HG03521 (cell line): ENCODE measurements around the gene MYRFL.
A peak's percentile ranks its signal among the peaks of the same experiment; 100 is the strongest.

Experiments
- ATAC-seq: cut with Tn5 transposase; IDR thresholded peaks from one replicate; pipeline ENCODE4 v1.9.1; 2021; ENCODE audit warnings: mild to moderate bottlenecking, moderate library complexity; ENCODE audit not compliant: unreplicated experiment

The MYRFL gene

GRCh38 chr12:69929125-69929524, 104.1 kb downstream of the MYRFL start:
- ATAC-seq = no peak

GRCh38 chr12:69929531-69929930, 104.5 kb downstream of the MYRFL start:
- no peak for ATAC-seq

DNA sequence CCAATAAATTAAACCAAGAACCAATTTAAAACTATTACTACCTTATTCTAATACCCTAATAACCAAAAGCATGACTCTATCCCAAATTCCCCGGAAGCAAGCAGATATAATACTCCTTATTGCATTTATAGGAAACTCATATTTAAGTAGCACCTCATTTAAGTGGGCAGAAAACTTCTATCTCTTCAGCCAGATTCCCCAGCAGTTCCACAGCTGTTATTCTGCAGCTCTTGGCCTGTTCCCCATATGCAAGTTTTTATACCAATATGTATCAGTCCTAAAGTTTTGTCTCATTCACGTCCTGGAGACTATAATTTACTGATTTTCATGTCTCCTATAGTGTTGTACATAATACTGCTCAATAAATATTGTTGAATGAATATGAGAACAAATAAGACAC, 106.5 kb downstream of the MYRFL start:
- no peak for ATAC-seq

GRCh38 chr12:69932154-69932553, 107.1 kb downstream of the MYRFL start:
- no peak for ATAC-seq

DNA sequence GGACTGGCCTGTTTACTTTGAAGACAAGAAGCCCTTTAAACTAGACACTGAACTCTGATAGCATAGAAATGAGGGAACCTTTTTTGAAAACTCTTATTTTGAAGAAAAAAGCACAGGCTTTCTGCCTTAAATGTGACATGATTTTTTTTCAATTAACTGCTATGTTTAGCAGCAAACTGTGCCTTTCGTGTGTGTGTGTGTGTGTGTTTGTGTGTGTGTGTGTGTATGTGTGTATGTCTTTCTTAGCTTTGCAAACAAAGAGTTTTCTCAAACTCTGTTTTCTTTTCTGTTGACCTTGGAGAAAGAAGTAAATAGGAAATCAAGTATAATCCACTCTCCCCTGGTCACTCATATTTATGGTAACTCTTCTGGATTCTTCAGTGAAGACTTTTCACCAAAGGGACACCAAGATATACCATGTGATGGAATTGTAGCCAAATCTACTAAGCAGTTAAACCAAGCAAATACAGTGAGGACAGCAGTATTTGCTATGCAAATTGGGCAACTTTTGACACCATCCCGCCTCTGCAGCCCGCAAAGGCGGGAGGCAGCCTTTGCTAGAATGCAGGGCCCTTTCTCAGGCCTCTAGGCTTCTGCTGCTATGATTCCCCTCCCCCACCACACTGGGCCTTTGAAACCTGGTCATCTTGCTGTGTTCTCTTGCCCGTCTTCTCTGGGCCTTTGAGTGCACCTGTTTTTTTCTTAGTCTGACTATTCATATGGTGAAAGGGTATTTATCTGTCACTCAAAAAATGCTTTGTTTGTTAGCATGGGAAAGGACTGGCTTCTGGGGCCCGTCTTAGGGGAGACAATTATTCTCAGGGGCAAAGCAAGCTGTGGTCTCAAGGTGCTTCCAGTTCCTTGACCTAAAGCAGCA, 107.9 kb downstream of the MYRFL start:
- peak; percentile 48 for ATAC-seq

DNA sequence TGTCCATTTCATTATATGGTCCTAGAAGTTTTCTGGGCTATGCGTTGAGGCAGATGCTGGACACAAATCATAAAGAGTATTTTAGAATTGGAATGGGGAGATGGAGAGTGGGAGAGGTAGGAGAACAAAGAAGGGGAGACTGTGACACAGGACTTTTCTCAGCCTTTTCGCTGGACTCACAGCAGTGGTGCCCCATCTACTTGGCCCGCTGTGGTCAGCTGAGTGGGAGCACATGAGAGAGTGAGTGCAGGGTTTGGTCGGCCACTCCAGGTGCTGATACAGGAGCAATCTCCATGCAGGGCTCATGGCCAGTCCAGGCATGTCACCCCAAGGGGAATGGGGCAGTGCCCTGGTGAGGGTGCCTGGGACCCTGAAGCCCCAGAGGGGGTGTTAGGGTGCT, 109.0 kb downstream of the MYRFL start:
- ATAC-seq = no peak

DNA sequence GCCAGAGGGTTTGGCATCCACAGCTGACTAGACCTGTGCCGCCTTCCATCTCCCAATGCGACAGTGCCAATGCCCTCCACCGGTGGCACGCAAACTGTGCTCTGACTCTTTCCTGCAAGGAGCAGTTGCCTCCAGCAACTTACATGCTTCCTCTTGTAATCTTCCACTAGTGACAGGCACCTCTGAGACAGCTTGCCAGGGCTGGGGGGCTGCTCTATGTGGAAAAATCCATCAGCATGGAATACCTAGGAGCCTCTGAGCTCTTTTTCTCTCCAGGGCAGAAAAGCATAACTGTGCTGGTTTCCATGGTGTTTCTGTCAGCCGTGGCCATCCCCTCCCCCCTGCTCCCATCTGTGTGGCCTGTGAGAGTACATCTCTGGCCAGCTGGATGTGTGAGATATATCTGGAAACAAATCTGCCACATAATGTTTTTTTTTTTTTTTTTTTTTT, 110.6 kb downstream of the MYRFL start:
- ATAC-seq = no peak

DNA sequence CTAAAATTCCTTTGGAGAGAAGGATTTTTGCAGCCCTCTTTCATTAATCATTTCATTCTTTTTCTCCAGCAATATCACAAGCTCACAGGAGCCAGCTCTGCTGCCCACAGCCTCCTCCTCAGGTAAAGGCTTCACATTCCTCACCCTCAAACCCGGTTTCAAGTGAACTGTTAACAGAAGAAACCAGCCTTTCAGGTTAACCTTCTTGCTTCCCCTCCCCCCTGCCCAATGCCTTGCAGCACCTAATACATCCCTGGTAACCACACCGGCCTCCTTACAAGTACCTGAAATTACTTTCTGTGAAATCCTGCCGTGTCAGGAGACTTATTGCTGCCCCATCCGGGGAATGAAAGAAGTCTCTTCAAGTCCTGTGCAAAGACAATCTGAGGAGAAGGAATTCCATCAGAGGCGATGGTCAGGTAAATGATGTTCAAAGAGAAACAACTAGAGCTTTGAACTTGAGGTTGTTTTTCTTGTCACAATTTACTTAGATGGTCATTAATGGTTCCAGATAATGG, 111.2 kb downstream of the MYRFL start:
- ATAC-seq = no peak

- no peak for ATAC-seq
These were observed 111.7 kb downstream of the MYRFL start for GRCh38 chr12:69936766-69937165.

DNA sequence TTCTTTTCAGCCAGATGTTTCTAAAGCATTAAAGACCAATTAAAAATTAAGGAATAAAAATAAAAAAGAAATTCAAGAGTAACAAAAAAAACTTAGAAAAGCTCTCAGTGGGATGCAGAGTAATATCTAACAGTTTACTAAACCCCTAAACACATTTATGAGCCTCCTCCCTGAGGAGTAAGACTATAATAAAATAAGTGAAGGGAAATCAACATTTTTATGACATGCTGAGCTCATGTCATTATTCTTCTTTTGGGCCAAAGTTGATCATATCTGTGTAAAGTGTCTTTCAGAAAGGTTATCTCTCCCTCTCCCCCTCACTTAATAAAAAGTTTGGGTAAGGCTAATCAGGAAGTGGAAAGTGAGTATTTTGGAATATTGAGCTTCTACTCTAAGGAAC, 122.1 kb downstream of the MYRFL start:
- ATAC-seq = no peak

DNA sequence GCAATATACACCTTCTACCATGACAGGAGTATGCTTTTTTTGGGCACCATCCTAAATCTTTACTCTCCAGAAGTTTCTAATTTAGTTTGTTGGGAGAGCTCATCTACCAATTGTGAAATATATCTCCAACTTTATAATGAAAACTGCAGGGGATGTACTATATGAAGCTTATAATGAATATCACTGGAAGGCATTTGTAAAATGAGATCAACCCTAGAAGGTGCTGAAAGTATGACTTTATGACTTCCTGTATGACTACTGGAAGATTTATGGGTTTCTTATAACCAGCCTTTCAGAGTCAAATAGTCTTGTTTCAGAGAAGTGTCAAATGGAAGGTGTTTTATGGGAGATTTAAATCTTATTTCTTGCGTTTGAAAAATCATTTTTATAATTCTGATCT, 122.9 kb downstream of the MYRFL start:
- no peak for ATAC-seq

DNA sequence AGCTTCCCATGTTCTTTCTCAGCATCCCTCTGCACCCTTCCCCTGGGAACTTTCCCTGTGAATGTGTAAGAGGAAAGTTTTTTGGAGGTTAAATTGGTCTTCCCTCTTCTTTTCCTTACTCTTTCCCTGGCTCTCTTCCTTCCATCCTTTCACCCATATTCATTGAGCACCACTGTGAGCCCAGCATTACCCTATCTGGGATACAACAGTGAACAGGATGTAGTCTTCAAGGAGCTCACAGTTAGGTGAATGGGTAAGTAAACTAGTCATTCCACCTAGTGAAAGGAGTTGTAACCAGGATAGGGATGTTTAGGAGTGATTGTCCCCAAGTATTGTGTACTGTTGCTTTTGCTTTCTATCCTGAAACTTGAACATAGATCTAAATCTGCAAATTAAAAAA, 123.8 kb downstream of the MYRFL start:
- ATAC-seq = no peak

- no peak for ATAC-seq
These were observed 124.4 kb downstream of the MYRFL start for GRCh38 chr12:69949311-69950002.

DNA sequence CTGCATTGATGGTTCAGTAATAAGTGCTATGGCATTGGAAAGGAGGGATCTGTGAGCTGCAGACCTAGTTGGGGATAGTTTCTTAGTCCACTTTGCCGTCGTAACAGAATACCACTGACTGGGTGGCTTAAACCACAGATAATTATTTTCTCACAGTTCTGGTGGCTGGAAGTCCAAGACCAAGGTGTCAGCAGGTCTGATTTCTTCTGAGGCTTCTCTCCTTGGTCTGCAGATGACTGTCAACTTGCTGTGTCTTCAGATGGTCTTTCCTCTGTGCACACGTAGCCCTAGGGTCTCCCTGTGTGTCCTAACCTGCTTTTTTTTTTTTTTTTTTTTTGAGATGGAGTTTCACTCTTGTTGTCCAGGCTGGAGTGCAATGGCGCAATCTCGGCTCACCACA, 126.1 kb downstream of the MYRFL start:
- ATAC-seq = no peak

GRCh38 chr12:69952890-69953289, 127.9 kb downstream of the MYRFL start:
- no peak for ATAC-seq

GRCh38 chr12:69961246-69961645, 136.2 kb downstream of the MYRFL start:
- ATAC-seq = no peak

DNA sequence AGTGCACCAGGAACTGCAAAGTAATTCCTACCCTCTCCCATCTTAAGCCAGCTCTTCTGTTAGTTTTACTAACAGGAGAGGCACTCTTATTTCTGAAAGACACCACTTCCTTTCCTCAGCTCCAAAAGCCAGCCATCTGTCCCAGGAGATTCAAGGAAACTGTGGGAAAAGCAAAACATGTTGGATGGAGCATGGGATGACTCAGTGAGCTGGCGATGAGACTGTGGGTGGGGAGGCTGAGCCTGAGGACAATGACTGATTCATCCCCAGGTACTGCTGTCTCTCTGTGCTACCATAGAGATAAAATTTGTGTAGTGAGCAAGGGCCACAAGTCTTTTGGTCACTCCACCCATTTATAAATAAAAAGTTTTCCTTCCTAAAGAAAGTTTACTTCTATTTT, 141.4 kb downstream of the MYRFL start:
- ATAC-seq = no peak

DNA sequence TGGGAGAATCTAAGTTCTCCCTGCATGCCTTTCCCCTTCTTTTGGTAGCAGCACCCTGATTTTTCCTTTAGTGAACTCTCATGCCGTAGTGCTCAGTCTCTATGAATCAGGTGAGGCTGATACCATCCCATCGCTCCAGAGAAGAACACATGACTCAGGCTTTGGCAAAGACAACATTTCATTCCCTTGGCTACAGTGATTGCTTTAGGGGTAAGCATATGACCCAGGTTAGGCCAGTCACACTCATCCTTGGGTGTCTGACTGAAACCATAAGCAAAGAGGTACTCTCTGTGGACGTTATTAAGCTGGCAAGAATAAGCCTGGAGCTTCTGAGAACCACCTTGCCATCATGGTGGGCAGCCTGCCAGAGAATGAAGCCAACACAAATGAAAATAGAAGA, 141.8 kb downstream of the MYRFL start:
- ATAC-seq = no peak

DNA sequence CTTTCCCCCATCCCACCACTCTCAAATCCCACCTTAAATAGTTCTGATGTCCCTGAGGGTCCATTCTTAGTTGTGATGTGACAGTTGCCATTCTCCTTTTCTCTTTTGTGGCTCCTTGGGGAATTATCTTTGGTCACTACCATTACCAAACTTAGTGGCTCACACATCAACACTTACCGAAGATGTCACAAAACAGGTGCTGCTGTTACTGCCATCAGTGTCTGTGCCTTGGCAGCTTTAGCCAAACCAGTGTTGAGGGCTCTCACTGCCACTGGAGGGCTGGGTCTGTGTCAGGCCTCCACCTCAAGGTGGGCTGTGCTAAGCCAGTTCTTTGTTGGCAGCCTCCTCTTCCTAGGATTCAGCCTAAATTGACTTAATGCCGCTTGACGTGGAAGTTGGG, 144.0 kb downstream of the MYRFL start:
- ATAC-seq = no peak

DNA sequence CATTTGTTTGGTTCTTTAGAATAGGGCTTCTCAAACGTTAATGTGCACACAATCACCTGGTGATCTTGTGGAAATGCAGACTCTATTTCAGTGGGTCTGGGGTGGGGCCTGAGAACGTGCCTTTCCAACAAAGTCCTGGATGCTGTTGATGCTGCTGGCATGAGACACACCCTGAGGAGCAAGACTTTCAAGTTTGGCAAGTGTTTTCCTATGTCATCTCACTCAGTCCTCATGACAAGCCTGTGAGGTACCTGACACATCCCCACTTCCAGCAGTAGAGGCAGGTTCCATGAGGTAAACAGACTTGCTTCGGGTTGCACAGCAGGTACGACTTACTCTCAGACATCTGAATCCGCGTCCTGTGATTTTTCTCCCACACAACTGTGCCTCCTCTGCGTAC, 147.1 kb downstream of the MYRFL start:
- ATAC-seq = no peak

DNA sequence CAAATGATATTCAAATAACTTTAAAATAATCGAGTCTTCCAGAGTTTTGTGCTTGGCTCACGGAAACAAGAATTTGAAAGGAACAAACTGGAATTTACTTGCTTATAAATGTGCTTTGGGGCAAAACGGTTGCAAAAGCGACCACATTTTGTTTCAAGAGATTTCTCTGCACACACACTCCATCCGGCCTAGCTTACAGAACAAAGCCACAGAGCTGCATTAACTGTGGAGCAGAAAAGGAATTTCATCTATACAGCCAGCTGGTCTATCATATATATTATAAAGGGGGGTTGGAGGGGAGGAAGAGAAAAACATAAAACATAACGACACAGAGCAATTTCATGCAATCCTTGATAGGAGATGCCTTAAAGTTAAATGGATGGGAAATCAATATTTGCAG, 153.0 kb downstream of the MYRFL start:
- ATAC-seq = no peak

DNA sequence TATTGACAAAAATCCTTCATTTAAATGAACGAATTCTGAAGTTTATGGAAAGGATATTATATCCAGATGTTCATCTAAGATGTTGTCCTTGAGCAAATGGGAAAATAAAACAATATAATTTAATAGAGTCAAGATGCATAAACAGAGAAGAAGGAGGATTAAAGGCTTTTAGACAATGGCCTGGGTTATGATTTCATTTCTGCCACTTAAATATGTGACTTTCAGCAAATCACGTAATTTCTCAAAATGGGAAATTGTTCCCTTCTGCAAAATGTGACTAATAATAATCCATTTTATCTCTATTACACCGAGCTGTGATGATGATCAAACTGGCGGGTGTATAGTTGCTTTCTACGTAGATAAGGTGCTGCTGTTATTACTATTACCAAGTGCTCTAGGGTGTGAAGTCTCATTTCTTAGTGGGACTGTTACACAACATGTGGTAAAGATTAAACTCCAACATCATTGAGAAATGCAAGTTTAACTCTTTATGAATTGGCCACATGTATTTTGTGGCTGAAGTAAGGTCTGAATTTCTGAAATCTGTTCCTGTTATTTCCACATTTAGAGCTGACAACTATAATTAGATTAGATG, 157.0 kb downstream of the MYRFL start:
- ATAC-seq = no peak
